KBM-7 (cell line): ENCODE results near the gene DAP.
"Not testable (repeated sequence)": the region's sequence is repeated elsewhere in the genome, so short reads cannot be mapped to it uniquely, and the experiment has no call there.

Source experiments
- DNase-seq: peaks from one replicate; pipeline ENCODE4 v3.0.0-alpha.2; 2015
- in situ Hi-C: fragments of 300-500 bp; cut with MboI; formaldehyde crosslinking; loops from 2 replicates; pipeline ENCODE4 v1.14.3; 2020; ENCODE audit warnings: low sequenced_read_pairs, low pct_unique_long_range_greater_than_20kb, mixed read lengths

DAP gene

GRCh38 chr5:10679336-10679988 is 81.6 kb downstream of the DAP start:
- in situ Hi-C loops: no loop called here
- DNase-seq: no peak

GRCh38 chr5:10678244-10678643 is 82.8 kb downstream of the DAP start:
- no peak for DNase-seq
- in situ Hi-C loops: no loop called here

GRCh38 chr5:10677533-10677932 is 83.5 kb downstream of the DAP start:
- in situ Hi-C loops: no loop called here
- no peak for DNase-seq

DNA sequence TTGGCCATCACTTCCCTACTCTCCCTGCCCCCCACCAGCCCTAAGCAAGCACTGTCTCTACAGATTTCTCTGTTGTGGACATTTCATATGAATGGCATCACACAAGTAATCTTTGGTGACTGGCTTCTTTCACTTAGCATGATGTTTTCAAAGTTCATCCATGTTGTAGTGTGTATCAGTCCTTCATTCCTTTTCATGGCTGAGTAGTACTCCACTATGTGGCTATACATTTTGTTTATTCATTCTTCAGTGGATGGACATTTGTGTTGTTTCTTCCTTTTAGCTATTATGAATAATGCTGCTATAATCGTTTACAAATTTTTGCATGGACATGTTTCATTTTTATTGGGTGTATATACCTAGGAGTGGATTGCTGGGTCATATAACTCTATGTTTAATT is 84.1 kb downstream of the DAP start:
- in situ Hi-C loops: no loop called here
- no peak for DNase-seq

DNA sequence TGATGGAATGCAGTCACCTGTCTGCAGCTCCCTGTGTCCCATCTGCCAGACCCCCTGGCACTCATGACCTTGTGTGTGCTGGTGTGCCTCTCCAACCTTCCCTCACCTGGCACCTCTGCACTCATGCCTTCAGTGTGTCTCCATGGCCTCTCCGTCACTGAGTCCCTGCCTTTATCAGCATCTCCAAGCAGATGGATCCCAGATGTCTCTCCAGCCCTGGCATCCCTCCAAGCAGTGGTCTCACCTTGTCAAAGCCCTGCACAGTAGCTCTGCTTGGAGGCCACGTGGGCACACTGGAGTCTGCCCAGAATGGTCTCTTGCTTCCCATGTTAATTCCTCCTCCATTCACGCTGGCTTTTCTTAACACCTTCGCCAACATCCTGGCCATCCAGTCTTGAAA is 84.8 kb downstream of the DAP start:
- in situ Hi-C loops: no loop called here
- no peak for DNase-seq

- no peak for DNase-seq
- in situ Hi-C loops: no loop called here
Measured at GRCh38 chr5:10675177-10675700, 85.8 kb downstream of the DAP start.

GRCh38 chr5:10674582-10674981 is 86.5 kb downstream of the DAP start:
- DNase-seq: no peak
- in situ Hi-C loops: no loop called here

DNA sequence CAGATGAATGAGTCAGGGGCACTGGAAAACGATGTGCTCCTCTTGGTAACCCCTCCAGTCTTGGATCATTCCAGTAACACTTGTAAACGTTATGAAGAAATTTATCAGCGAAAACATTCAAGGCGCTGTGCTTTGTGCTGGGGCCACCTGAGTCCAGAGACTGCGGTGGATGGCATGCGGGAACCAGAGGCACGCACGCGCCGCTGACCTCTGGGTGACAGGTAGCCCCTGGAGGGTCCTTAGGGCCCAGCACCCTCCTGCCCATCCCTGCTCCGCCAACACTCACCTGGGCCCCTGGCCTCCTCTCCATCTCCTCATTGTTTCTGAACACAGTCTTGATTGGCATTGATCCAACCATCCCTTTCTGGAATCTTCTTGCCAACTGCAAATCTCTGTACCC is 86.9 kb downstream of the DAP start:
- no peak for DNase-seq
- in situ Hi-C loops: no loop called here

- no peak for DNase-seq
- in situ Hi-C loops: no loop called here
Measured at GRCh38 chr5:10673407-10673806, 87.6 kb downstream of the DAP start.

GRCh38 chr5:10673017-10673389 is 88.0 kb downstream of the DAP start:
- in situ Hi-C loops: no loop called here
- no peak for DNase-seq

DNA sequence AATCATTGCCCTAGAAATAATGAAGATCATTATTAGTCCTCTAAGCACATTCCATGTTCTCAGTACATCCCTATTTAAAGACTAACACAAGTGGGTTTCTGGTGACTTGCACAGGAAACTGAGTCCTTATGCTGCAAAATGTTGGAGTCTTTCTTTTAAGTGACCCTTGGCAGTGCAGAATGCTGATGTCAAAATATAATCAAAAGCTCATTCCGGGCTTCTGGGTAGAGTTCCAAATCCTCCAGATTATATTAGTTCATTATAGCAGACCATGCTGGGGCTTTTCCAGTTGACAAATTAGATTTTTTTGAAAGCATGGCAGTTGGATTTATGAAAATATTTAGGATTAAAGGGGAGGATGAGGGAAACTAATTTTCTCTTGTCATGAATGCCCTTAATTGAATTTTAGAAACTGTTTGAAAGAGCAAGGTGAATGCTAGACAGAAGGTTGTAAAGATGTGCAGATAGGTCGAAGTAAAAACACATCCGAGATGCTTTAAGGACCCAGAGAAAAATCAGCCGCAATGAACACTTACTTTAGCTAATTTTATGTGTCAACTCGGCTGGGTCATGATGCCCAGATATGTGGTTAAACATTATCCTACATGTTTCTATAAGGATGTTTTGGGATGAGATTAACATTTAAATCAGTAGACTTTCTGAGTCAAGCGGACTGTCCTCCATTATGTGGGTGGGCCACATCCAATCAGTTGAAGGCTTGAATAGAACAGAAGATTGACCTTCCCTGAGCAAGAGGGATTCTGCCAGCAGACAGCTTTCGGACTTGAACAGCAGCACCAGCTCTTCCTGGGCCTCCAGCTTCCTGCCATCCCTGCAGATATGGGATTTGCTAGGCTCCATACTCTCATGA is 88.7 kb downstream of the DAP start:
- DNase-seq: no peak
- in situ Hi-C loops: no loop called here

- in situ Hi-C loops: no loop called here
- DNase-seq: peak; percentile 75
Measured at GRCh38 chr5:10671041-10672008, 89.7 kb downstream of the DAP start.

DNA sequence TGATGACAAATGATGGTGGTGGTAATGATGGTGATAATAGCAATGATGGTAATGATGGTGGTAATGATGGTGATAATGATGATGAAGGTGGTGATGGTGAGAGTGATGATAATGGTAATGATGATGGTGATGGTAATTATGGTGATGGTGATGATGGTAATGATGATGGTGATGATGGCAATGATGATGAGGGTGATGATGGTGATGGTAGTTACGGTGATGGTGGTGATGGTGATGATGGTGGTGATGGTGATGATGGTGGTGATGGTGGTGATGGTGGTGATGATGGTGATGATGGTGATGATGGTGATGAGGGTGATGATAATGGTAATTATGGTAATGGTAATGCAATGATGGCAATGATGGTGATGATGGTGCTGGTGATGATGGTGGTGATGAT is 91.1 kb downstream of the DAP start:
- in situ Hi-C loops: no loop called here
- DNase-seq: no peak

DNA sequence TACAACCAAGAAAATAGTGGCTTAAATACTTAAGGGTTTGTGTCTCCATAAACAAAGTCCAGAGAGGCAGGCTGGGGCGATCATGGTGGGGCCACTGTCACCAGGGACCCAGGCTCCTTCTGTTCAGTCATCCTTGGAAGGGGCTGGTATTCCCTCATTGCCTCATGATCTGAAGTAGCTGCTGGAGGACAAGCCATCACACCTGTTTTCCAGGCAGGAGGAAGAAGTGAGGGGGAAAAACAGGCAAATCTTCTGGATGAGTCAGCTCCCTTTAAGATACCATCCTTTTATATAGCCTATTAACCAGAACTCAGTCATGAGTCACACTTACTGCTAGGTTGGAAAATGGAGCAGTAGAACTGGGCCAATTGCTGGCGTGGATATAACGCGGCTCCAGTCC is 92.3 kb downstream of the DAP start:
- in situ Hi-C loops: no loop called here
- DNase-seq: no peak

- DNase-seq: no peak
- in situ Hi-C loops: no loop called here
Measured at GRCh38 chr5:10667431-10668057, 93.5 kb downstream of the DAP start.

- in situ Hi-C loops: no loop called here
- no peak for DNase-seq
Measured at GRCh38 chr5:10666531-10667299, 94.3 kb downstream of the DAP start.

DNA sequence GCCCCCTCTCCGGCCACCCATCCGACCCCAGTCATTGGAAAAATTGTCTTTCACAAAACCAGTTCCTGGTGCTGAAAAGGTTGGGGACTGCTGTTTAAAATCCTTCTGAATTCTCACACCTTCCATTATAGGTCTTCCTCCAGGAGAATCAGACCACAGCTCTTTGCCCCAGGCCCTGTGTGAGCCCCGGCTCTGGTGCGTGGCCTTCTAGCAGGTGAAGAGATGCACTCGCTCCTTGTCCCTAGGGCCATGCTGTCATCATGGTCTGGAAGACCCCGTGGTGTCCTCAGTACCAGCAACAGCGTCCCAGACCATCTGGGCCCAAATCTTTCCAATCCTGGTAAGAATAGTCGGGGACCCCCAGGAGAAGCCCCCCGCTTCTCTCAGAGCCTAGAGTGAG is 95.2 kb downstream of the DAP start:
- in situ Hi-C loops: no loop called here
- DNase-seq: no peak

DNA sequence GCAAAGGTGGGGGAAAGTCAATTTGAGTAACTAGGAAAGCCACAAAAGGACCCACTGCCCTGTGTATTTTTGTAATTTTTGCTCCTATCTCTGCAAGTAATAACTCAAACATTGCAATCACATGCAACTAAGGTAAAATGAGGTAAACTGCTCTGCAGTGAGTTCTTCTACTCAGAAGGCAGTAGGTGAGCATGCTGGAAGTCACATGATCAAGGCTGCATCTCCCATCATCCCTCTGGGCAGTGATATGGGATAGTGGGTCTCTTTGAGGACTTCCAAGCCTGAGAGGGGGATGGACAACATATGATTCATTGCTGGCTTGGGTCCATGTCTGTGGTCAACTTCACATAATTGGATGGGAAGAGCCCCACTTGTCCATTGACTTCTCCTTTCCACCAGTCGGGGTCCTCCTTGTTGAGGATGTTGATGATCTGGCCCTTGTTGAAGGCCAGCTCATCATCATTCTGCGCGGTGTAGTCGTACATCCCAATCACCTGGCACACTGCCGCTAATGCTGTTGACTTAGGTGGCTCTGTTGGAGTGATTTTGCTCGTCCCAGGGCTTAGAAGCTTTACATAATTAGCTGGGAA is 96.8 kb downstream of the DAP start:
- DNase-seq, in situ Hi-C loops: not testable (repeated sequence)
